Measurements from ENCODE around the gene GJA4.

Gene GJA4

DNA sequence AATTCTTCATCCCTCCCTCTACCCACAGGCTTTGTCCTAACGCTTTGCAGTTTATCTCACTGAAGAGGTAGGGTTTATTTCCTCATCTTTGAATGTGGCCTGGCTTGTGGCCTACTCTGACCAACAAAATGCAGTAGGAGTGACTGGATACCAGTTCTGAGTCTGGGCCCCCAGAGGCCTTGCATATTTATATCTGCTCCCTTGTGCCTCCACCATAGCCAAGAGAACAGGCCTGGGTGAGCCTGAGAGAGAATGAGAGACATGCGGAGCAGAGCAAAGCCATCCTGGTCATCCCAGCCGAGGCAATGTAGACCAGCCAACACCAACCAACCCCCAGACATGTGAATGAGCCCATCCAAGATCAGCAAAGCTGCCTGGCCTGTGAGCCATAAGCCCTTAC is 36.5 kb downstream of the GJA4 start:
- no peak overlapping the region for H3K4me3 ChIP-seq (ENCODE audit: low read depth, low read length)
- DNase-seq (ENCODE audit: low read depth, low spot score) = no peak
- in situ Hi-C loops (cut with HindIII; ENCODE audit: low sequenced_read_pairs) = no loop called here
- TF ChIP-seq, protein P1, sequence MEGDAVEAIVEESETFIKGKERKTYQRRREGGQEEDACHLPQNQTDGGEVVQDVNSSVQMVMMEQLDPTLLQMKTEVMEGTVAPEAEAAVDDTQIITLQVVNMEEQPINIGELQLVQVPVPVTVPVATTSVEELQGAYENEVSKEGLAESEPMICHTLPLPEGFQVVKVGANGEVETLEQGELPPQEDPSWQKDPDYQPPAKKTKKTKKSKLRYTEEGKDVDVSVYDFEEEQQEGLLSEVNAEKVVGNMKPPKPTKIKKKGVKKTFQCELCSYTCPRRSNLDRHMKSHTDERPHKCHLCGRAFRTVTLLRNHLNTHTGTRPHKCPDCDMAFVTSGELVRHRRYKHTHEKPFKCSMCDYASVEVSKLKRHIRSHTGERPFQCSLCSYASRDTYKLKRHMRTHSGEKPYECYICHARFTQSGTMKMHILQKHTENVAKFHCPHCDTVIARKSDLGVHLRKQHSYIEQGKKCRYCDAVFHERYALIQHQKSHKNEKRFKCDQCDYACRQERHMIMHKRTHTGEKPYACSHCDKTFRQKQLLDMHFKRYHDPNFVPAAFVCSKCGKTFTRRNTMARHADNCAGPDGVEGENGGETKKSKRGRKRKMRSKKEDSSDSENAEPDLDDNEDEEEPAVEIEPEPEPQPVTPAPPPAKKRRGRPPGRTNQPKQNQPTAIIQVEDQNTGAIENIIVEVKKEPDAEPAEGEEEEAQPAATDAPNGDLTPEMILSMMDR (IDR thresholded peaks at IDR 0.05; ENCODE audit: low read depth, low read length) = no peak

DNA sequence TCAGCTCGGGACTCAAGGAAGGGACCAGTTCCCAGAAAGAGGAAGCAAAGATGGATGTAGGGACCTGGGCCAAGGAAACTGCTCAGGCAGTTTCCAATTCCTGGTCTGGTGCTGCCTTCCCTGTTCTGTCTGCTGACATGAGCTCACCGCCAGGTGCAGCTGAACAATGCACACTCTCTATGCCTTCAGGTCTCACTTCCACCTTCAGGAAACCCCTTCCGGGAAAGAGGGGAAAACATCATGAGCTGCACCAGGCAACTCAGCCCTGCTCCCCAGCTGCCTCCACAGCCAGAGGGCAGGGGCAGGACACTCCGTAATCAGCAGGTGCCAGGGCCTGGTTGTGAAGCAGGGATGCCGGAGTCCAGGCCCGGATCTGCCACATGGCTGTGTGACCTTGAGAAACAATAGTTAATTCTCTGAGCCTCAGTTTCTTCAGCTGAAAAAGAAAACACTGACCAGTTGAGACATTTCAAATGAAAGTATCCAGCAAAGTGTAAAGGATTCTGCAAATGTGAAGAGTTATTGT is 39.0 kb downstream of the GJA4 start:
- H3K4me3 ChIP-seq (ENCODE audit: low read depth, low read length) = no peak overlapping the region
- in situ Hi-C loops (cut with HindIII; ENCODE audit: low sequenced_read_pairs) = no loop called here
- TF ChIP-seq, protein P1 (IDR thresholded peaks at IDR 0.05; ENCODE audit: low read depth, low read length) = no peak
- no peak for DNase-seq (ENCODE audit: low read depth, low spot score)

DNA sequence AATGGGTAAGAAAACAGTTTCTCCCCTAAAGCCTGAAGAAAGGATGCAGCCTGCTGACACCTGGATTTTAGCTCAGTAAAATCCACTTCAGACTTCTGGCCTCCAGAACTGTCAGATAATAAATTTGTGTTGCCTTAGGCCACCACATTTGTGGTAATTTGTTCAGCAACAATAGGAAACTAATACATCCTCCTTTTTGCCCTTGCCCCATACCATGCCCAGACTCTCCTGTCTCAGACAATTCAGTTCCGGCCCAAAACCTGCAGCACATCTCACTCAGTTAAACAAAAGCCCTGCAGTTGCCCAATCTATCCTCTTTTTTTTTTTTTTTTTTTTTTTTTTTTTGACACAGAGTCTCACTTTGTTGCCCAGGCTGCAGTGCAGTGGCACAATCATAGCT is 40.9 kb downstream of the GJA4 start:
- in situ Hi-C loops (cut with HindIII; ENCODE audit: low sequenced_read_pairs) = no loop called here
- no peak overlapping the region for H3K4me3 ChIP-seq (ENCODE audit: low read depth, low read length)
- TF ChIP-seq, protein P1 (IDR thresholded peaks at IDR 0.05; ENCODE audit: low read depth, low read length) = no peak
- DNase-seq (ENCODE audit: low read depth, low spot score) = no peak

DNA sequence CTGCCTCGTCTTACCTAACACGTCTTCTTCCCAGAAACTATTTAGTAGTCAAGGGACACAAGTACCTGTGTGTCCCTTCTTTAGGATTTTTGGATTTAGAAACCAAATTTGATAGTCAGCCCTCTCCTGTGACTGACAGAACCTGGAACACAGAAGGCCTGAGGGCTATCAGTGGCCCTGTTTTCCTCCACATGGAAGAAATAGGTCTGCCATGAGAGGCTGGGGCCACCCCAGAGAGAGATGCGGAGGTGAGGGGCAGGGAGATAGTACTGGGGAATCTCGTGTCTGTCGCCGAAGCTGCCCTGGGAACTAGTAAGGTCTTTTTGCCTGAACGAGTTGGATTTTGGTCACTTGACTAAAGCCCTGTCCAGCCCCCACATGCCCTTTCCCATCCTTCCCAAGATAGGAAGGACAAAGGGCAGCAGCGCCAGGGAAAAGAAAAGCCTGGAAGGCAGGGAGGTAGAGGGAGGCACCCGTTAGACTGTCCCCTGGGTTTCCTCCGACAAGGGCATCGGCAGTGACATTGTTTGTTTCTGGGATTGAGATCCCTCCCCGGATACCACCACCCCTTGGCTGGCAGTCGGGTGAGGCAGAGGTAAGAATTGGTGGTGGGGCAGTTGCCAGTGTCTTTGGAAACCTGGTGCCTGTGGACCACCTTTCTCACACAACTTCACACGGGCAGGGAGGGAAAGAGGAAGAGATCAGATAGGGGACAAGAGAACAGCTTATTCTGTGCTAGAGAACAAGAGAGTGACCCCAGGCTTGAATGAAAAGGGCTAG is 46.9 kb downstream of the GJA4 start:
- DNase-seq (ENCODE audit: low read depth, low spot score) = no peak
- TF ChIP-seq, protein P1 (IDR thresholded peaks at IDR 0.05; ENCODE audit: low read depth, low read length) = no peak
- H3K4me3 ChIP-seq (ENCODE audit: low read depth, low read length) = no peak overlapping the region
- in situ Hi-C loops (cut with HindIII; ENCODE audit: low sequenced_read_pairs) = no loop called here

DNA sequence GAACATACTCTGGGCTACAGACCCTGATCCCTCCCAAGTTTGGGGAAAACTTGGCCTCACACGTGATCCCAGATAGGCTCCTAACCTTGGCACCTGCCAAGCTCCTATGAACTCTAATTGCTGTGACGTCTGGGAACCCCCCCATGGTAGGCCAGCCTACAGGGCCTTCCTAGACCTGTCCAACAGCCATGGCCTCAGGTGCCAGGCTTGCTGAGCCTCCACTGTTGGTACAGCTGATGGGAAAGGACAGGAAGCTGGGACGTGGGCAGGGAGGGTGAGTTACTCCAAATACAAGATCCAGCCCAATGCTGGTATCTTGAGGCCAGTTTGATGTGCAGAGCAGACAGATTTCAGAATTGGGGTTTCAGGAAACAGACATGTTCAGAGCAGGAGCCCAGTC is 47.6 kb downstream of the GJA4 start:
- DNase-seq (ENCODE audit: low read depth, low spot score) = no peak
- TF ChIP-seq, protein P1 (IDR thresholded peaks at IDR 0.05; ENCODE audit: low read depth, low read length) = no peak
- in situ Hi-C loops (cut with HindIII; ENCODE audit: low sequenced_read_pairs) = no loop called here
- no peak overlapping the region for H3K4me3 ChIP-seq (ENCODE audit: low read depth, low read length)

DNA sequence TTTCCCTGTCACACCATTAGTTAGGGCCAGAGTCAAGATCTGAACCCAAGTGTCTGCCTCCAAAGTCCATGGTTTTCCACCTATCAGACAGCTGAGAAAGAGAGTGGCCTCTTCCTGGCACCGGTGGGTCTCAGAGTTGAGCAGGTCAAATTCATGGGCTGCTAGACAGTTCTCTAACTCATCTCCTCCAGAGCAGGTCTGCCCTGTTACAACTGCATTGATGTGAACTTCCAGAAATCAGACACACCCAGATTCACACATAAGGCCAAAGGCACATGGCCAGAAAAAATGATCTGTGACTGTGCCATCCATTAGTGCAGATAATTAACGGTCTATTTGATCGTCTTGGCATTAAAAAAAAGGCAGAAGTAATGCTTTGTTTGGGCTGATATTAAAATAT is 49.3 kb downstream of the GJA4 start:
- H3K4me3 ChIP-seq (ENCODE audit: low read depth, low read length) = no peak overlapping the region
- in situ Hi-C loops (cut with HindIII; ENCODE audit: low sequenced_read_pairs) = no loop called here
- DNase-seq (ENCODE audit: low read depth, low spot score) = no peak
- TF ChIP-seq, protein P1 (IDR thresholded peaks at IDR 0.05; ENCODE audit: low read depth, low read length) = no peak

Data from astrocyte of the spinal cord (primary cell).